ENCODE results near the gene PRDM16.

DNA sequence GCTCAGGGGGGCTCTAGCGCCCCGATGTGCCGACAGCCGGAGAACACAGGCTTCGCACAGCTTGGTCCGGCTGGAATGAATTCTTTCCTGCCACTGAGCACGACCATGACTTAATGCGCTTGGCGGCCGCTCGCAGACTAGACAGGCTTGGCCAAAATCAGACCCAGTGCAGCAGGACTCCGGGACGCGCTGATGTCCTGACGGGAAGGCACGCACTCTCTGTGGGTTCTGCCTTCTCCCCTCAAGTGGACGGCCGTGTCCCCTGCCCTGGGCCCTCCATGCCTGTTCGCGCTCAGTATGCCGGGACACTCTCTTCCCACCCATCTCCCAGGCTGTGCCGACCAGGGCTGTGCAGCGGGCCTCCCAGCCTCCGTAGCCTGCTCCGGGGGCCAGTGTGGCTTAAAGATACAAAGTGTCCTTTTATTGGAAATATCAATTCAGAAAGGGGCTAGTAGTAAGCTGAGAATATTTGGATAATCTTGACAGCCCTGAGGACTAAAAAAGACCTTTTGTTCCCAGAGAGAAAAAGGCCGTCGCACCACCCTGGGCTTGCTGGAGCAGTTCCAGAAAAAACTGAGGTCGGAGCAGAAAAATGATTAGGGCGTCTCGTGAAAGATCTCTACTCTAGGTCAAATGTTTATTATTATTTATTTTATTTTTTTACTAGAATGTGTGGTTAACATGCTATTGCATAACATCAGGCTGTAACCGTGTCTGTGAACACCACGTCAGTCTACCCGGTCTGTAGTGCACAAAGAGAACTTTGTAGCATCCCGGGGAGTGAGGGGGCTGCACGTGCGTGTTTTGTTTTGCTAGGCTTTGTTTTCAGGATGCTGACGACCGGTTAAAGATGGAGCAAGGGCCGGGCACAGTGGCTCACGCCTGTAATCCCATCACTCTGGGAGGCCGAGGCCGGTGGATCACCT is 297.4 kb downstream of the PRDM16 start:
- TF ChIP-seq, protein P1, sequence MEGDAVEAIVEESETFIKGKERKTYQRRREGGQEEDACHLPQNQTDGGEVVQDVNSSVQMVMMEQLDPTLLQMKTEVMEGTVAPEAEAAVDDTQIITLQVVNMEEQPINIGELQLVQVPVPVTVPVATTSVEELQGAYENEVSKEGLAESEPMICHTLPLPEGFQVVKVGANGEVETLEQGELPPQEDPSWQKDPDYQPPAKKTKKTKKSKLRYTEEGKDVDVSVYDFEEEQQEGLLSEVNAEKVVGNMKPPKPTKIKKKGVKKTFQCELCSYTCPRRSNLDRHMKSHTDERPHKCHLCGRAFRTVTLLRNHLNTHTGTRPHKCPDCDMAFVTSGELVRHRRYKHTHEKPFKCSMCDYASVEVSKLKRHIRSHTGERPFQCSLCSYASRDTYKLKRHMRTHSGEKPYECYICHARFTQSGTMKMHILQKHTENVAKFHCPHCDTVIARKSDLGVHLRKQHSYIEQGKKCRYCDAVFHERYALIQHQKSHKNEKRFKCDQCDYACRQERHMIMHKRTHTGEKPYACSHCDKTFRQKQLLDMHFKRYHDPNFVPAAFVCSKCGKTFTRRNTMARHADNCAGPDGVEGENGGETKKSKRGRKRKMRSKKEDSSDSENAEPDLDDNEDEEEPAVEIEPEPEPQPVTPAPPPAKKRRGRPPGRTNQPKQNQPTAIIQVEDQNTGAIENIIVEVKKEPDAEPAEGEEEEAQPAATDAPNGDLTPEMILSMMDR (IDR thresholded peaks at IDR 0.05; ENCODE audit: insufficient read depth, low read depth, low read length): no peak
- no peak for TF ChIP-seq EZH2 (IDR thresholded peaks at IDR 0.05; ENCODE audit: insufficient read depth, low read length)

Measured in astrocyte (in vitro differentiated cells and primary cell).